Type B pancreatic cell (in vitro differentiated cells): ENCODE results near the gene SRGAP3. TPM values are rescaled to one million over a fixed set of nuclear protein-coding genes. Genes with fewer than 3 reads are reported as not detected.

Source experiments
- DNase-seq: peaks from one replicate; pipeline ENCODE4 v3.0.0; 2021; ENCODE audit warnings: mixed read lengths; ENCODE audit not compliant: unreplicated experiment; ENCODE audit errors: extremely low spot score
- H3K27ac Mint-ChIP-seq: 2 replicates; pipeline ENCODE4 v1.8.0; 2021; ENCODE audit warnings: mild to moderate bottlenecking, mixed read lengths
- H3K27me3 Mint-ChIP-seq: 2 replicates; pipeline ENCODE4 v1.8.0; 2021; ENCODE audit warnings: mixed read lengths
- H3K36me3 Mint-ChIP-seq: 2 replicates; pipeline ENCODE4 v1.8.0; 2021; ENCODE audit warnings: mixed read lengths
- H3K4me1 Mint-ChIP-seq: one replicate; pipeline ENCODE4 v1.8.0; 2021; ENCODE audit warnings: mixed read lengths; ENCODE audit not compliant: unreplicated experiment
- H3K4me3 Mint-ChIP-seq: 2 replicates; pipeline ENCODE4 v1.8.0; 2021; ENCODE audit warnings: mild to moderate bottlenecking, mixed read lengths
- H3K9me3 Mint-ChIP-seq: 2 replicates; pipeline ENCODE4 v1.8.0; 2021; ENCODE audit warnings: mixed read lengths
- CTCF ChIP-seq: fragments of 200-600 bp; sonication (generic); conservative IDR thresholded peaks from 2 replicates; pipeline ENCODE4 v1.5.0; 2021; ENCODE audit warnings: antibody characterized with exemption, mild to moderate bottlenecking
- total RNA-seq: library from RNA; stranded (reverse); gene quantifications from 2 replicates; pipeline ENCODE4 v1.2.1, GENCODE V29; 2021; ENCODE audit warnings: low replicate concordance

Gene SRGAP3
- total RNA-seq, 1 donor from 2014 or later = 41.7 TPM

GRCh38 chr3:9173445-9173844 lies 76.0 kb downstream of the SRGAP3 start:
- Mint-ChIP-seq H3K4me1 (peaks cover 56% of the 10 kb centered on the region), H3K36me3 (peaks cover 3% of the 10 kb centered on the region), H3K4me3 (no peak overlapping the region), H3K27ac (peak overlapping the region; percentile 37), H3K9me3 (no peaks in the 10 kb centered on the region), H3K27me3 (no peaks in the 10 kb centered on the region)
- DNase-seq = no peak
- no peak for TF ChIP-seq CTCF

- no peak for DNase-seq
- peak overlapping the region; percentile 37 for H3K27ac Mint-ChIP-seq
- H3K9me3 Mint-ChIP-seq = no peaks in the 10 kb centered on the region
- peaks cover 60% of the 10 kb centered on the region for H3K4me1 Mint-ChIP-seq
- no peak for TF ChIP-seq CTCF
- H3K36me3 Mint-ChIP-seq = peaks cover 3% of the 10 kb centered on the region
- no peaks in the 10 kb centered on the region for H3K27me3 Mint-ChIP-seq
- no peak overlapping the region for H3K4me3 Mint-ChIP-seq
Observed at GRCh38 chr3:9172851-9173321, 76.6 kb downstream of the SRGAP3 start.

- Mint-ChIP-seq H3K4me1 (peaks cover 63% of the 10 kb centered on the region), H3K27me3 (no peaks in the 10 kb centered on the region), H3K4me3 (no peak overlapping the region), H3K36me3 (peaks cover 3% of the 10 kb centered on the region), H3K9me3 (no peaks in the 10 kb centered on the region), H3K27ac (peak overlapping the region; percentile 44)
- no peak for TF ChIP-seq CTCF
- no peak for DNase-seq
Observed at GRCh38 chr3:9170851-9171160, 78.6 kb downstream of the SRGAP3 start.

GRCh38 chr3:9169956-9170850 lies 79.2 kb downstream of the SRGAP3 start:
- Mint-ChIP-seq H3K27ac (no peak overlapping the region), H3K36me3 (peaks cover 3% of the 10 kb centered on the region), H3K27me3 (no peaks in the 10 kb centered on the region), H3K4me3 (no peak overlapping the region), H3K9me3 (no peaks in the 10 kb centered on the region), H3K4me1 (peaks cover 61% of the 10 kb centered on the region)
- no peak for DNase-seq
- TF ChIP-seq CTCF = no peak

- Mint-ChIP-seq H3K9me3 (no peaks in the 10 kb centered on the region), H3K4me1 (peaks cover 54% of the 10 kb centered on the region), H3K27me3 (no peaks in the 10 kb centered on the region), H3K27ac (no peak overlapping the region), H3K36me3 (peaks cover 3% of the 10 kb centered on the region), H3K4me3 (no peak overlapping the region)
- TF ChIP-seq CTCF = no peak
- DNase-seq = no peak
Observed at GRCh38 chr3:9169326-9169725, 80.1 kb downstream of the SRGAP3 start.
